Memory B cell (primary cell): ENCODE data around the gene PRELID1.
"Not testable (repeated sequence)": the region's sequence is repeated elsewhere in the genome, so short reads cannot be mapped to it uniquely, and the experiment has no call there.

Experiments used
- ATAC-seq: fragments of 150-1000 bp; cut with Tn5 transposase; 2 replicates; pipeline ENCODE4 v1.10.0; 2021; ENCODE audit warnings: low read depth, mild to moderate bottlenecking, moderate library complexity
- DNase-seq, 2 donors: peaks; one replicate each; pipeline ENCODE4 v3.0.0; 2022; ENCODE audit warnings: low spot score in 2 of 2
- H3K27ac Mint-ChIP-seq: one replicate; pipeline ENCODE4 v1.8.0; 2022; ENCODE audit warnings: mild to moderate bottlenecking, moderate library complexity, mixed read lengths
- H3K27me3 Mint-ChIP-seq: one replicate; pipeline ENCODE4 v1.8.0; 2022; ENCODE audit warnings: mixed read lengths
- H3K36me3 Mint-ChIP-seq: one replicate; pipeline ENCODE4 v1.8.0; 2022; ENCODE audit warnings: mild to moderate bottlenecking, mixed read lengths
- H3K4me1 Mint-ChIP-seq: one replicate; pipeline ENCODE4 v1.8.0; 2022; ENCODE audit warnings: mixed read lengths
- H3K4me3 Mint-ChIP-seq: one replicate; pipeline ENCODE4 v1.8.0; 2022; ENCODE audit warnings: mild to moderate bottlenecking, moderate library complexity, mixed read lengths
- H3K9me3 Mint-ChIP-seq: one replicate; pipeline ENCODE4 v1.8.0; 2022; ENCODE audit warnings: mixed read lengths

PRELID1 gene

GRCh38 chr5:177303121-177303924 is at the start of gene PRELID1, which contains the start of gene RAB24:
Gene PRELID1 (plus strand): TSS chr5:177303799. CDS start chr5:177303986, 187 bp downstream.
Gene RAB24 (minus strand): TSS chr5:177303719. CDS start chr5:177303288, 431 bp downstream.
- Mint-ChIP-seq H3K9me3 (no peaks in the 10 kb centered on the region), H3K36me3 (peaks cover 7% of the 10 kb centered on the region), H3K4me3 (peak within 1 kb of the TSS; percentile 90), H3K4me1 (peaks cover 59% of the 10 kb centered on the region), H3K27ac (peak within 1 kb of the TSS; percentile 93), H3K27me3 (no peaks in the 10 kb centered on the region)
- ATAC-seq: peak; percentile 63
- peak; percentile 84 for DNase-seq

- Mint-ChIP-seq H3K4me1 (no peaks in the 10 kb centered on the region), H3K9me3 (no peaks in the 10 kb centered on the region), H3K4me3 (no peak overlapping the region), H3K27me3 (no peaks in the 10 kb centered on the region), H3K27ac (peak overlapping the region; percentile 63), H3K36me3 (peaks cover 23% of the 10 kb centered on the region)
- no peak for ATAC-seq
- DNase-seq: no peak
These were observed 47.3 kb upstream of the PRELID1 start for GRCh38 chr5:177256296-177256695.

DNA sequence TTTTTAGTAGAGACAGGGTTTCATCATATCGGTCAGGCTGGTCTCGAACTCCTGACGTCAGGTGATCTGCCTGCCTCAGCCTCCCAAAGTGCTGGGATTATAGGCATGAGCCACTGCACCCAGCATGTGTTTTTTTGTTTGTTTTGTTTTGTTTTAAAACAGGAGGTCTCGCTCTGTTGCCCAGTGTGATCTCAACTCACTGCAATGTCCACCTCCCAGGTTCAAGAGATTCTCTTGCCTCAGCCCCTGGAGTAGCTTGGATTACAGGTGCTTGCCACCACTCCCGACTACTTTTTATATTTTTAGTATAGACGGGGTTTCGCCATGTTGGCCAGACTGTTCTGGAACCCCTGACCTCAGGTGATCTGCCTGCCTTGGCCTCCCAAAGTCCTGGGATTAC is 44.9 kb upstream of the PRELID1 start:
- H3K4me3 Mint-ChIP-seq, DNase-seq, H3K27me3 Mint-ChIP-seq, H3K9me3 Mint-ChIP-seq, H3K4me1 Mint-ChIP-seq, H3K27ac Mint-ChIP-seq, ATAC-seq: not testable (repeated sequence)
- peaks cover 17% of the 10 kb centered on the region for H3K36me3 Mint-ChIP-seq

GRCh38 chr5:177260961-177261360 is 42.6 kb upstream of the PRELID1 start:
- Mint-ChIP-seq H3K4me3 (no peak overlapping the region), H3K4me1 (no peaks in the 10 kb centered on the region), H3K27me3 (no peaks in the 10 kb centered on the region), H3K27ac (no peak overlapping the region), H3K36me3 (peaks cover 21% of the 10 kb centered on the region), H3K9me3 (no peaks in the 10 kb centered on the region)
- no peak for ATAC-seq
- DNase-seq: no peak

- H3K4me3 Mint-ChIP-seq: no peak overlapping the region
- DNase-seq (no peak), ATAC-seq (no peak)
- no peak overlapping the region for H3K27ac Mint-ChIP-seq
- no peaks in the 10 kb centered on the region for H3K9me3 Mint-ChIP-seq
- no peaks in the 10 kb centered on the region for H3K4me1 Mint-ChIP-seq
- H3K36me3 Mint-ChIP-seq: peaks cover 25% of the 10 kb centered on the region
- no peaks in the 10 kb centered on the region for H3K27me3 Mint-ChIP-seq
These were observed 42.1 kb upstream of the PRELID1 start for GRCh38 chr5:177261510-177261909.

DNA sequence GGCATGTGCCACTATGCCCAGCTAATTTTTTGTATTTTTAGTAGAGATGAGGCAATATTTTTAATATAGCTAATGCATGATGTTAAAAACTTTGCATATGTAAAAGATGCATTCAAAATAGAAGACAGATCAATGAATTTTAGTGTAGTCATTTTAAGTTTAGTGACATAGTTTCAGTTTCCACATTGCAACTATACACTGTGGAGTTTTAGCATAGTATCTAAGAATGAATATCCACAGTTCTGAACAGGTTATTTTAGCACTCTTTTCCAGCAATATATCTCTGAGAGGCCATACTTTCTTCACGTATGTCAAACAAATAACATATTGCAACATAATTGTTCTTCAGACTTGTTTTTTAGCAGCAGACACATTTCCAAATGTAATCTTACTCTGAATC is 39.4 kb upstream of the PRELID1 start:
- ATAC-seq (no peak), DNase-seq (no peak)
- H3K4me3 Mint-ChIP-seq: no peak overlapping the region
- H3K4me1 Mint-ChIP-seq: no peaks in the 10 kb centered on the region
- H3K9me3 Mint-ChIP-seq: no peaks in the 10 kb centered on the region
- no peak overlapping the region for H3K27ac Mint-ChIP-seq
- peaks cover 24% of the 10 kb centered on the region for H3K36me3 Mint-ChIP-seq
- no peaks in the 10 kb centered on the region for H3K27me3 Mint-ChIP-seq

DNA sequence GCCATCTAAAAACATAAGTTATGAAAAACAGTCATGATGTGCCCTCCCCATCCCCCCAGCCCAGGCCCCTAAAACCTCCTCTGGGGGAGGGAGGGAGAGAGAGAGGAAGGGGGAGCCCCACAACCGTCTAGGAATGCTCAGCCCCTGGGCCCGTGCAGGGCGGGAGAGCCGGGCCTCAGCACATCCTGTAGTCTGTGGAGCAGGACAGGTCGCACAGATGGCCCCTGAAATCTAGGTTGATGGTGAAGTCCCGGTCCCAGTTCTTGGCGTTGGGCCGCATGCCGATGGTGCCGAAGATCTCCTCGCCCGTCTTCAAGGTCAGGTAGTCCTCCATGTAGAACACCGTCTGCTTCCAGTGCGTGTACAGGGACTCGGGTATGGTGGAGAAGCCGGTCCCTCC is 38.2 kb upstream of the PRELID1 start:
- no peaks in the 10 kb centered on the region for H3K27me3 Mint-ChIP-seq
- H3K36me3 Mint-ChIP-seq: peaks cover 20% of the 10 kb centered on the region
- H3K4me1 Mint-ChIP-seq: no peaks in the 10 kb centered on the region
- H3K4me3 Mint-ChIP-seq: no peak overlapping the region
- H3K9me3 Mint-ChIP-seq: no peaks in the 10 kb centered on the region
- DNase-seq (no peak), ATAC-seq (no peak)
- H3K27ac Mint-ChIP-seq: no peak overlapping the region

- H3K9me3 Mint-ChIP-seq: no peaks in the 10 kb centered on the region
- no peaks in the 10 kb centered on the region for H3K27me3 Mint-ChIP-seq
- no peak for DNase-seq
- peaks cover 31% of the 10 kb centered on the region for H3K36me3 Mint-ChIP-seq
- no peak overlapping the region for H3K4me3 Mint-ChIP-seq
- H3K27ac Mint-ChIP-seq: no peak overlapping the region
- no peak for ATAC-seq
- no peaks in the 10 kb centered on the region for H3K4me1 Mint-ChIP-seq
These were observed 34.2 kb upstream of the PRELID1 start for GRCh38 chr5:177269232-177269895.

GRCh38 chr5:177269976-177270375 is 33.6 kb upstream of the PRELID1 start:
- no peaks in the 10 kb centered on the region for H3K9me3 Mint-ChIP-seq
- H3K36me3 Mint-ChIP-seq: peaks cover 29% of the 10 kb centered on the region
- no peaks in the 10 kb centered on the region for H3K27me3 Mint-ChIP-seq
- H3K27ac Mint-ChIP-seq: peak overlapping the region; percentile 68
- ATAC-seq: no peak
- no peak overlapping the region for H3K4me3 Mint-ChIP-seq
- no peak for DNase-seq
- H3K4me1 Mint-ChIP-seq: no peaks in the 10 kb centered on the region

DNA sequence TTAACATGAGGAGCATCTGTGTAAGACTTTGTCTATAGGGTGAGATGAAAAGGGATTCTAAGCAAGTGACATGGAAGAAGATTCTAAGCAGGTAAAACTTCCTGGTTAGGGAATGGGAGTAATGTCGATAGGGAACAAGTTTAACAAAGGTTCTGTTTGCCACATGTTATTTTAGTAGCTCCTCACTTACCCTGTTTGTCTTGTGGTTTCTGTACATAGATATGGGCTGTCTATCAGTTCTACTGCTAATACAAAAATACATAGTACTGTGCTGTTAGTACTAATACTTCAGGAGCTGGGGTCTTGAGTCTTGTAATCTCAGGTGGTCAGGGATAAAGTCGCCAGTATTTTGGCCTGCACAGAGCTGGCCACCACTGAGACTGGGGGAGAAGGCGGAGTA is 32.9 kb upstream of the PRELID1 start:
- no peaks in the 10 kb centered on the region for H3K27me3 Mint-ChIP-seq
- no peaks in the 10 kb centered on the region for H3K4me1 Mint-ChIP-seq
- no peak for ATAC-seq
- H3K36me3 Mint-ChIP-seq: peaks cover 31% of the 10 kb centered on the region
- no peak overlapping the region for H3K4me3 Mint-ChIP-seq
- DNase-seq: no peak
- no peaks in the 10 kb centered on the region for H3K9me3 Mint-ChIP-seq
- peak overlapping the region; percentile 68 for H3K27ac Mint-ChIP-seq

GRCh38 chr5:177271113-177271512 is 32.5 kb upstream of the PRELID1 start:
- no peak for ATAC-seq
- H3K27me3 Mint-ChIP-seq: no peaks in the 10 kb centered on the region
- no peak overlapping the region for H3K27ac Mint-ChIP-seq
- H3K9me3 Mint-ChIP-seq: no peaks in the 10 kb centered on the region
- no peaks in the 10 kb centered on the region for H3K4me1 Mint-ChIP-seq
- peaks cover 31% of the 10 kb centered on the region for H3K36me3 Mint-ChIP-seq
- DNase-seq: no peak
- H3K4me3 Mint-ChIP-seq: no peak overlapping the region

- peaks cover 35% of the 10 kb centered on the region for H3K36me3 Mint-ChIP-seq
- no peaks in the 10 kb centered on the region for H3K27me3 Mint-ChIP-seq
- no peak overlapping the region for H3K27ac Mint-ChIP-seq
- H3K4me3 Mint-ChIP-seq: no peak overlapping the region
- ATAC-seq (no peak), DNase-seq (no peak)
- no peaks in the 10 kb centered on the region for H3K4me1 Mint-ChIP-seq
- H3K9me3 Mint-ChIP-seq: no peaks in the 10 kb centered on the region
These were observed 27.7 kb upstream of the PRELID1 start for GRCh38 chr5:177275883-177276282.

- DNase-seq (no peak), ATAC-seq (no peak)
- H3K4me3 Mint-ChIP-seq: no peak overlapping the region
- H3K36me3 Mint-ChIP-seq: peaks cover 37% of the 10 kb centered on the region
- H3K27ac Mint-ChIP-seq: peak overlapping the region; percentile 60
- H3K4me1 Mint-ChIP-seq: no peaks in the 10 kb centered on the region
- H3K9me3 Mint-ChIP-seq: no peaks in the 10 kb centered on the region
- no peaks in the 10 kb centered on the region for H3K27me3 Mint-ChIP-seq
These were observed 26.7 kb upstream of the PRELID1 start for GRCh38 chr5:177276886-177277285.

- no peaks in the 10 kb centered on the region for H3K27me3 Mint-ChIP-seq
- no peak overlapping the region for H3K27ac Mint-ChIP-seq
- DNase-seq: no peak
- no peaks in the 10 kb centered on the region for H3K9me3 Mint-ChIP-seq
- H3K36me3 Mint-ChIP-seq: peaks cover 40% of the 10 kb centered on the region
- peaks cover 11% of the 10 kb centered on the region for H3K4me1 Mint-ChIP-seq
- H3K4me3 Mint-ChIP-seq: no peak overlapping the region
- no peak for ATAC-seq
These were observed 15.4 kb upstream of the PRELID1 start for GRCh38 chr5:177288191-177288590.
